H9 (cell line): ENCODE measurements around the gene BRAF. TPM values are rescaled to one million over a fixed set of nuclear protein-coding genes. Genes with fewer than 3 reads are reported as not detected.

Experiments used
- DNase-seq: peaks from one replicate; pipeline ENCODE4 v3.0.0-alpha.2; 2017
- H2AFZ ChIP-seq: one replicate; pipeline ENCODE4 v1.6.1; 2013; ENCODE audit warnings: mild to moderate bottlenecking, low read length, control low read depth, moderate library complexity
- H2AK5ac ChIP-seq: 2 replicates; pipeline ENCODE4 v1.6.1; 2013; ENCODE audit warnings: low read length, control low read depth, mixed read lengths; ENCODE audit not compliant: insufficient read length
- H2BK120ac ChIP-seq: one replicate; pipeline ENCODE4 v1.6.1; 2013; ENCODE audit warnings: low read depth, mild to moderate bottlenecking, low read length, control low read depth, inconsistent platforms; ENCODE audit not compliant: poor library complexity, severe bottlenecking
- H2BK12ac ChIP-seq: 2 replicates; pipeline ENCODE4 v1.6.1; 2013; ENCODE audit warnings: low read length, control low read depth, mixed read lengths, low read depth; ENCODE audit not compliant: insufficient read length
- H2BK15ac ChIP-seq: 2 replicates; pipeline ENCODE4 v1.6.1; 2013; ENCODE audit warnings: low read depth, low read length, control low read depth
- H2BK20ac ChIP-seq: one replicate; pipeline ENCODE4 v1.6.1; 2013; ENCODE audit warnings: low read depth, mild to moderate bottlenecking, low read length, control low read depth, inconsistent platforms; ENCODE audit not compliant: poor library complexity, severe bottlenecking
- H2BK5ac ChIP-seq: 2 replicates; pipeline ENCODE4 v1.6.1; 2013; ENCODE audit warnings: low read length, control low read depth, mixed read lengths; ENCODE audit not compliant: insufficient read length
- H3K14ac ChIP-seq: 2 replicates; pipeline ENCODE4 v1.6.1; 2013; ENCODE audit warnings: low read length, control low read depth; ENCODE audit not compliant: insufficient read depth
- H3K18ac ChIP-seq: 2 replicates; pipeline ENCODE4 v1.6.1; 2013; ENCODE audit warnings: low read depth, mild to moderate bottlenecking, mixed read lengths, low read length, control low read depth; ENCODE audit not compliant: insufficient read length
- H3K23ac ChIP-seq: 2 replicates; pipeline ENCODE4 v1.6.1; 2013; ENCODE audit warnings: low read length, control low read depth, mixed read lengths, low read depth; ENCODE audit not compliant: insufficient read length
- H3K23me2 ChIP-seq: 2 replicates; pipeline ENCODE4 v1.6.1; 2013; ENCODE audit warnings: low read depth, mild to moderate bottlenecking, mixed read lengths, low read length, control low read depth; ENCODE audit not compliant: insufficient read length, poor library complexity, severe bottlenecking
- H3K27ac ChIP-seq: 2 replicates; pipeline ENCODE4 v1.5.1; 2013; ENCODE audit warnings: low read length, control low read depth, mixed read lengths, low read depth; ENCODE audit not compliant: insufficient read length
- H3K27me3 ChIP-seq: 2 replicates; pipeline ENCODE4 v1.6.1; 2013; ENCODE audit warnings: low read length, control low read depth, inconsistent platforms; ENCODE audit not compliant: insufficient read depth
- H3K4ac ChIP-seq: 2 replicates; pipeline ENCODE4 v1.6.1; 2013; ENCODE audit warnings: low read depth, mild to moderate bottlenecking, control low read depth, inconsistent platforms, low read length, moderate library complexity
- H3K4me1 ChIP-seq: 2 replicates; pipeline ENCODE4 v1.6.1; 2013; ENCODE audit warnings: low read length, control low read depth, inconsistent platforms; ENCODE audit not compliant: insufficient read depth
- H3K4me2 ChIP-seq: 2 replicates; pipeline ENCODE4 v1.6.1; 2013; ENCODE audit warnings: low read length, control low read depth, mixed read lengths; ENCODE audit not compliant: insufficient read length, insufficient read depth
- H3K56ac ChIP-seq: 2 replicates; pipeline ENCODE4 v1.6.1; 2013; ENCODE audit warnings: low read depth, mild to moderate bottlenecking, mixed read lengths, low read length, control low read depth; ENCODE audit not compliant: insufficient read length
- H3K79me1 ChIP-seq: 2 replicates; pipeline ENCODE4 v1.6.1; 2013; ENCODE audit warnings: low read depth, mild to moderate bottlenecking, moderate library complexity, low read length, control low read depth, inconsistent platforms; ENCODE audit not compliant: insufficient read depth, poor library complexity, severe bottlenecking
- H3K79me2 ChIP-seq: 2 replicates; pipeline ENCODE4 v1.6.1; 2013; ENCODE audit warnings: low read length, control low read depth, inconsistent platforms; ENCODE audit not compliant: insufficient read depth
- H3K9ac ChIP-seq: 2 replicates; pipeline ENCODE4 v1.6.1; 2013; ENCODE audit warnings: low read length, control low read depth, mixed read lengths; ENCODE audit not compliant: insufficient read length; ENCODE audit errors: extremely low read depth
- H3K9me3 ChIP-seq: one replicate; pipeline ENCODE4 v1.6.1; 2013; ENCODE audit warnings: low read depth, low read length, inconsistent platforms; ENCODE audit not compliant: control insufficient read depth
- H3T11ph ChIP-seq: one replicate; pipeline ENCODE4 v1.6.1; 2013; ENCODE audit warnings: mild to moderate bottlenecking, low read length, control low read depth, inconsistent platforms
- H4K20me1 ChIP-seq: one replicate; pipeline ENCODE4 v1.6.1; 2013; ENCODE audit not compliant: control insufficient read depth, insufficient read length, insufficient read depth
- H4K5ac ChIP-seq: 2 replicates; pipeline ENCODE4 v1.6.1; 2013; ENCODE audit warnings: low read depth, mild to moderate bottlenecking, mixed read lengths, low read length, control low read depth; ENCODE audit not compliant: insufficient read length
- H4K8ac ChIP-seq: replicated peaks from 2 replicates; pipeline ENCODE4 v1.6.1; 2013; ENCODE audit warnings: low read length, control low read depth, mixed read lengths, low read depth; ENCODE audit not compliant: insufficient read length
- H4K91ac ChIP-seq: 2 replicates; pipeline ENCODE4 v1.6.1; 2013; ENCODE audit warnings: low read depth, mild to moderate bottlenecking, moderate library complexity, mixed read lengths, low read length, control low read depth; ENCODE audit not compliant: insufficient read length
- H3K27ac Mint-ChIP-seq, 3 experiments: 2 replicates in 2 of 3; 3 replicates in 1 of 3; pipeline ENCODE4 v1.8.0; 2020 to 2021; ENCODE audit warnings: mixed read lengths in 3 of 3, mild to moderate bottlenecking in 1 of 3, moderate library complexity in 1 of 3
- H3K27me3 Mint-ChIP-seq: 2 replicates; pipeline ENCODE4 v1.8.0; 2021; ENCODE audit warnings: low read depth, mild to moderate bottlenecking, moderate library complexity, mixed read lengths
- H3K36me3 Mint-ChIP-seq, 3 experiments: 2 replicates in 2 of 3; 3 replicates in 1 of 3; pipeline ENCODE4 v1.8.0; 2020 to 2021; ENCODE audit warnings: low read depth in 3 of 3, mixed read lengths in 3 of 3; ENCODE audit not compliant: insufficient read depth in 1 of 3
- H3K4me1 Mint-ChIP-seq, 2 experiments: 2 replicates each; pipeline ENCODE4 v1.8.0; 2020; ENCODE audit warnings: mixed read lengths in 2 of 2
- H3K4me3 Mint-ChIP-seq, 2 experiments: 2 replicates in 1 of 2; 3 replicates in 1 of 2; pipeline ENCODE4 v1.8.0; 2020 to 2021; ENCODE audit warnings: mild to moderate bottlenecking in 2 of 2, mixed read lengths in 2 of 2, moderate library complexity in 1 of 2
- H3K9me3 Mint-ChIP-seq, 2 experiments: 2 replicates in 1 of 2; 3 replicates in 1 of 2; pipeline ENCODE4 v1.8.0; 2020; ENCODE audit warnings: mild to moderate bottlenecking in 2 of 2, mixed read lengths in 2 of 2, moderate library complexity in 1 of 2
- WGBS: extraction: QIAGEN DNeasy Blood & Tissue Kit; methylation state at CpG from one replicate; pipeline ENCODE4 v1.1.7; 2013; ENCODE audit warnings: missing lambda C conversion rate, low lambda C conversion rate, mixed read lengths; ENCODE audit not compliant: insufficient read length; ENCODE audit errors: extremely low coverage; 5-methylcytosine and 5-hydroxymethylcytosine counted together
- total RNA-seq: library from RNA; stranded (reverse); gene quantifications from 2 replicates; pipeline ENCODE4 v1.2.1, GENCODE V29; 2021
- TF ChIP-seq, protein P1 (sequence below): fragments of 200-600 bp; sonication (generic); conservative IDR thresholded peaks from 3 replicates; pipeline ENCODE4 v1.8.0; 2021; ENCODE audit warnings: antibody characterized with exemption, mild to moderate bottlenecking

BRAF gene
- total RNA-seq, 1 experiment from 2014 or later, result 32.9 TPM

- no peak overlapping the region for H3K4me2 ChIP-seq
- no peak overlapping the region for H2BK12ac ChIP-seq
- H3K27ac ChIP-seq, result no peak overlapping the region
- H3K4me3 Mint-ChIP-seq, result no peak overlapping the region
- H3K56ac ChIP-seq, result no peak overlapping the region
- peak overlapping the region in 1 of 3 experiments; percentile 7; a peak in 1 of 7 replicates for H3K27ac Mint-ChIP-seq
- no peak overlapping the region for H4K8ac ChIP-seq
- no peak overlapping the region for H4K91ac ChIP-seq
- H3K23me2 ChIP-seq, result no peaks in the 10 kb centered on the region
- no peaks in the 10 kb centered on the region for H3K9me3 ChIP-seq
- no peak overlapping the region for H3K4ac ChIP-seq
- H3K4me1 Mint-ChIP-seq, result peaks cover 26 to 29% of the 10 kb centered on the region in 2 experiments
- no peak overlapping the region for H2BK5ac ChIP-seq
- no peak overlapping the region for H3K23ac ChIP-seq
- H2BK120ac ChIP-seq, result no peak overlapping the region
- H3T11ph ChIP-seq, result no peak overlapping the region
- no peaks in the 10 kb centered on the region for H4K20me1 ChIP-seq
- peaks cover 0 to 4% of the 10 kb centered on the region in 2 experiments; a peak in 1 of 5 replicates for H3K9me3 Mint-ChIP-seq
- no peaks in the 10 kb centered on the region; the same call in 1 of the 2 replicates for H3K4me1 ChIP-seq
- H3K36me3 Mint-ChIP-seq, result peaks cover 0 to 19% (median 9%) of the 10 kb centered on the region in 3 experiments; a peak in 5 of 7 replicates
- no peaks in the 10 kb centered on the region; the same call in 1 of the 2 replicates for H3K79me2 ChIP-seq
- no CpG with 5 or more reads among the region's 1 CpG for WGBS
- no peak overlapping the region for H2BK20ac ChIP-seq
- no peaks in the 10 kb centered on the region for H3K27me3 Mint-ChIP-seq
- H2AFZ ChIP-seq, result no peak overlapping the region
- H3K27me3 ChIP-seq, result no peaks in the 10 kb centered on the region
- no peak overlapping the region for H3K18ac ChIP-seq
- H3K79me1 ChIP-seq, result no peaks in the 10 kb centered on the region
- no peak overlapping the region for H4K5ac ChIP-seq
- H3K14ac ChIP-seq, result no peak overlapping the region
- H2AK5ac ChIP-seq, result no peak overlapping the region
- no peak for DNase-seq
- TF ChIP-seq, protein P1, sequence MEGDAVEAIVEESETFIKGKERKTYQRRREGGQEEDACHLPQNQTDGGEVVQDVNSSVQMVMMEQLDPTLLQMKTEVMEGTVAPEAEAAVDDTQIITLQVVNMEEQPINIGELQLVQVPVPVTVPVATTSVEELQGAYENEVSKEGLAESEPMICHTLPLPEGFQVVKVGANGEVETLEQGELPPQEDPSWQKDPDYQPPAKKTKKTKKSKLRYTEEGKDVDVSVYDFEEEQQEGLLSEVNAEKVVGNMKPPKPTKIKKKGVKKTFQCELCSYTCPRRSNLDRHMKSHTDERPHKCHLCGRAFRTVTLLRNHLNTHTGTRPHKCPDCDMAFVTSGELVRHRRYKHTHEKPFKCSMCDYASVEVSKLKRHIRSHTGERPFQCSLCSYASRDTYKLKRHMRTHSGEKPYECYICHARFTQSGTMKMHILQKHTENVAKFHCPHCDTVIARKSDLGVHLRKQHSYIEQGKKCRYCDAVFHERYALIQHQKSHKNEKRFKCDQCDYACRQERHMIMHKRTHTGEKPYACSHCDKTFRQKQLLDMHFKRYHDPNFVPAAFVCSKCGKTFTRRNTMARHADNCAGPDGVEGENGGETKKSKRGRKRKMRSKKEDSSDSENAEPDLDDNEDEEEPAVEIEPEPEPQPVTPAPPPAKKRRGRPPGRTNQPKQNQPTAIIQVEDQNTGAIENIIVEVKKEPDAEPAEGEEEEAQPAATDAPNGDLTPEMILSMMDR, result no peak
- H3K9ac ChIP-seq, result no peak overlapping the region
- no peak overlapping the region for H2BK15ac ChIP-seq
Measured at GRCh38 chr7:140877249-140877524, 47.5 kb downstream of the BRAF start.
